ENCODE measurements around the gene PTGIS.

Gene PTGIS

DNA sequence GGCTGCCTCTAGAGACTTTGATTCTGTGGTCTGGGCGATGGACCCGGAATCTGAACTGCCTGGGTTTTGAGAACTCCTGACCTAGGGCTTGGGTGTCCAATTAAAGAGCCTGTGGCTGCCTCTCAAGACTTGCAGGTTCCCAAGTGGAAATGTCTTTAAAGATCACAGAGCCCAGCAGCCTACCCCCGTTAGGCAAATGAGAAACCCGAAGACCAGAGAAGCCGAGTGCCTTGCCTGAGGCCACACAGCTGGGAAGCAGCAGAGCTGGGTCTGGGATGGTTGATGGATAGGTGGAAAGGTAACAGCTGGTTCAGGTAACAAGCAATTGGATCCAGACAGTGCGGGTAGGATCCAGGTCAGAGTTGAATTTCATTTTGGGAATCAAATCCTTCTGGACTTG, 111.3 kb downstream of the PTGIS start:
- no peak overlapping the region for H2BK15ac ChIP-seq (replicated peaks; ENCODE audit: low read depth)
- no peaks in the 10 kb centered on the region for H3K79me2 ChIP-seq (ENCODE audit: control insufficient read depth, insufficient read depth, low read length)
- no peak overlapping the region for H2BK120ac ChIP-seq (ENCODE audit: low read depth, low read length)
- no peak overlapping the region for H3K9ac ChIP-seq (ENCODE audit: low read length)
- no peak overlapping the region for H3K4ac ChIP-seq (ENCODE audit: low read depth, low read length)
- WGBS (ENCODE audit: extremely low coverage, insufficient coverage, low lambda C conversion rate) = no CpG with 5 or more reads among the region's 6 CpGs
- no peak overlapping the region for H4K5ac ChIP-seq (ENCODE audit: low read length)
- H2BK5ac ChIP-seq (ENCODE audit: low read length) = no peak overlapping the region
- no peak overlapping the region for H3K18ac ChIP-seq (ENCODE audit: low read length)
- H3K36me3 ChIP-seq (ENCODE audit: control insufficient read depth, insufficient read depth, low read length) = no peaks in the 10 kb centered on the region
- H3K56ac ChIP-seq (ENCODE audit: low read length) = no peak overlapping the region
- DNase-seq = no peak
- no peak overlapping the region for H3K27ac ChIP-seq (ENCODE audit: low read depth, low read length)
- H3K23ac ChIP-seq (ENCODE audit: low read length) = no peak overlapping the region
- H3K27me3 ChIP-seq (ENCODE audit: insufficient read depth, low read length, poor library complexity) = no peaks in the 10 kb centered on the region
- no peak overlapping the region for H3K4me3 ChIP-seq (ENCODE audit: low read length)
- no peak overlapping the region for H3K4me2 ChIP-seq (ENCODE audit: low read length)
- no peak overlapping the region for H4K8ac ChIP-seq (ENCODE audit: low read depth, low read length)
- H2AK5ac ChIP-seq (ENCODE audit: low read length) = no peak overlapping the region
- no peaks in the 10 kb centered on the region for H3K79me1 ChIP-seq (ENCODE audit: low read length)
- H3K4me1 ChIP-seq (ENCODE audit: control insufficient read depth, low read depth, low read length) = peaks cover 2% of the 10 kb centered on the region

DNA sequence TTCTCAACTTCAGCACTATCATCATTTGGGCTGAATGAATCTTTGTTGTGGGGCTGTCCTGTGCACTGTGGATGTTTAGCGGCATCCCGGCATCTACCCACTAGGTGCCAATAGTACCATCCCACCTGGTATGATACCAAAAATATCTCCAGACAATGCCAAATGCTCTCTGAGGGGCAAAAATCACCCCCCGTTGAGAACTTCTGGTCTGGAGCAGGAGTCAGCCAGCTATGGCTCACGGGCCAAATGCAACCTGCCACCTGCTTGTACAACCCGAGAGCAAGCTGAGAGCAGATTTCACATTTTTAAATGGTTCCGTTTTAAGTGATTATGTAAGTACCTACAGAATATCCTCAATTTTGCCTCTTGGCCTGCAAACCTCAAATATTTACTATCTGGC, 112.2 kb downstream of the PTGIS start:
- Histone ChIP-seq H3K79me1 (ENCODE audit: low read length) (no peaks in the 10 kb centered on the region), H3K27me3 (ENCODE audit: insufficient read depth, low read length, poor library complexity) (no peaks in the 10 kb centered on the region), H3K56ac (ENCODE audit: low read length) (no peak overlapping the region), H3K4me3 (ENCODE audit: low read length) (no peak overlapping the region), H4K5ac (ENCODE audit: low read length) (no peak overlapping the region), H3K4ac (ENCODE audit: low read depth, low read length) (no peak overlapping the region), H2BK5ac (ENCODE audit: low read length) (no peak overlapping the region), H3K23ac (ENCODE audit: low read length) (no peak overlapping the region), H3K4me1 (ENCODE audit: control insufficient read depth, low read depth, low read length) (peaks cover 2% of the 10 kb centered on the region), H2AK5ac (ENCODE audit: low read length) (no peak overlapping the region), H3K18ac (ENCODE audit: low read length) (no peak overlapping the region), H3K9ac (ENCODE audit: low read length) (no peak overlapping the region), H2BK120ac (ENCODE audit: low read depth, low read length) (no peak overlapping the region), H2BK15ac (replicated peaks; ENCODE audit: low read depth) (no peak overlapping the region), H3K79me2 (ENCODE audit: control insufficient read depth, insufficient read depth, low read length) (no peaks in the 10 kb centered on the region), H4K8ac (ENCODE audit: low read depth, low read length) (no peak overlapping the region), H3K36me3 (ENCODE audit: control insufficient read depth, insufficient read depth, low read length) (no peaks in the 10 kb centered on the region), H3K4me2 (ENCODE audit: low read length) (no peak overlapping the region), H3K27ac (ENCODE audit: low read depth, low read length) (no peak overlapping the region)
- no peak for DNase-seq
- no CpG with 5 or more reads among the region's 6 CpGs for WGBS (ENCODE audit: extremely low coverage, insufficient coverage, low lambda C conversion rate)

All from mesendoderm (in vitro differentiated cells).